ENCODE measurements around the gene HTRA3. TPM values are rescaled to one million over a fixed set of nuclear protein-coding genes. Genes with fewer than 3 reads are reported as not detected.

HTRA3 gene
- polyA plus RNA-seq, 1 experiment: 16.3 TPM

GRCh38 chr4:8286719-8287342, 17.3 kb downstream of the HTRA3 start:
- no peak overlapping the region for H3K27ac ChIP-seq (ENCODE audit: low read depth, low read length)
- H3K27me3 ChIP-seq (ENCODE audit: control insufficient read depth, insufficient read depth, low read length): no peaks in the 10 kb centered on the region
- POLR2A ChIA-PET: no interaction called here
- no peak overlapping the region for H3K4me3 ChIP-seq (ENCODE audit: low read depth, low read length)
- H3K9me3 ChIP-seq (ENCODE audit: control insufficient read depth, insufficient read depth, low read length): no peaks in the 10 kb centered on the region; the same call in 1 of the 2 replicates
- DNase-seq (ENCODE audit: low read depth, low spot score): no peak
- CTCF ChIA-PET: no interaction called here
- TF ChIP-seq CTCF (IDR thresholded peaks at IDR 0.05; ENCODE audit: low read depth, low read length): no peak

- CTCF ChIA-PET: no interaction called here
- Histone ChIP-seq H3K9me3 (ENCODE audit: control insufficient read depth, insufficient read depth, low read length) (no peaks in the 10 kb centered on the region; the same call in 1 of the 2 replicates), H3K4me3 (ENCODE audit: low read depth, low read length) (no peak overlapping the region), H3K27me3 (ENCODE audit: control insufficient read depth, insufficient read depth, low read length) (no peaks in the 10 kb centered on the region), H3K27ac (ENCODE audit: low read depth, low read length) (no peak overlapping the region)
- TF ChIP-seq CTCF (IDR thresholded peaks at IDR 0.05; ENCODE audit: low read depth, low read length): no peak
- DNase-seq (ENCODE audit: low read depth, low spot score): no peak
- POLR2A ChIA-PET: no interaction called here
These were observed 18.1 kb downstream of the HTRA3 start for GRCh38 chr4:8287343-8288280.

GRCh38 chr4:8289151-8289750, 19.7 kb downstream of the HTRA3 start:
- Histone ChIP-seq H3K27ac (ENCODE audit: low read depth, low read length) (no peak overlapping the region), H3K9me3 (ENCODE audit: control insufficient read depth, insufficient read depth, low read length) (no peaks in the 10 kb centered on the region; the same call in 1 of the 2 replicates), H3K4me3 (ENCODE audit: low read depth, low read length) (no peak overlapping the region), H3K27me3 (ENCODE audit: control insufficient read depth, insufficient read depth, low read length) (no peaks in the 10 kb centered on the region)
- DNase-seq (ENCODE audit: low read depth, low spot score): no peak
- no peak for TF ChIP-seq CTCF (IDR thresholded peaks at IDR 0.05; ENCODE audit: low read depth, low read length)
- CTCF ChIA-PET: no interaction called here
- POLR2A ChIA-PET: interaction anchor here (0.8 kb wide), 1 partner anchor 10 kb away, joined by 3 read pairs; no protein-coding TSS in a partner anchor

GRCh38 chr4:8289956-8290700, 20.6 kb downstream of the HTRA3 start:
- TF ChIP-seq CTCF (IDR thresholded peaks at IDR 0.05; ENCODE audit: low read depth, low read length): no peak
- Histone ChIP-seq H3K27me3 (ENCODE audit: control insufficient read depth, insufficient read depth, low read length) (no peaks in the 10 kb centered on the region), H3K27ac (ENCODE audit: low read depth, low read length) (no peak overlapping the region), H3K9me3 (ENCODE audit: control insufficient read depth, insufficient read depth, low read length) (no peaks in the 10 kb centered on the region; the same call in 1 of the 2 replicates), H3K4me3 (ENCODE audit: low read depth, low read length) (no peak overlapping the region)
- ChIA-PET POLR2A (interaction anchor here (0.8 kb wide), 1 partner anchor 11 kb away, joined by 3 read pairs; no protein-coding TSS in a partner anchor), CTCF (no interaction called here)
- DNase-seq (ENCODE audit: low read depth, low spot score): no peak
